Karpas-422 (cell line): ENCODE data around the gene USP54. TPM values are rescaled to one million over a fixed set of nuclear protein-coding genes. Genes with fewer than 3 reads are reported as not detected.

Experiments used
- DNase-seq: peaks from one replicate; pipeline ENCODE4 v3.0.0-alpha.2; 2015
- H2AFZ ChIP-seq: fragments of 200-600 bp; sonication (generic); 2 replicates; pipeline ENCODE4 v1.6.1; 2014; ENCODE audit warnings: antibody characterized with exemption, low read length, mixed read lengths
- H3K27ac ChIP-seq: fragments of 200-600 bp; sonication (generic); 2 replicates; pipeline ENCODE4 v1.5.1; 2014; ENCODE audit warnings: mild to moderate bottlenecking, low read length, moderate library complexity
- H3K27me3 ChIP-seq: fragments of 200-600 bp; sonication (generic); 2 replicates; pipeline ENCODE4 v1.6.1; 2014; ENCODE audit warnings: low read length, mixed read lengths
- H3K36me3 ChIP-seq: fragments of 200-600 bp; sonication (generic); 2 replicates; pipeline ENCODE4 v1.6.1; 2014; ENCODE audit warnings: low read length, mixed read lengths; ENCODE audit not compliant: insufficient read depth
- H3K4me1 ChIP-seq: fragments of 200-600 bp; sonication (generic); 2 replicates; pipeline ENCODE4 v1.6.1; 2014; ENCODE audit warnings: mild to moderate bottlenecking, low read length, mixed read lengths
- H3K4me2 ChIP-seq: fragments of 200-600 bp; sonication (generic); 2 replicates; pipeline ENCODE4 v1.6.1; 2014; ENCODE audit warnings: low read length, low read depth, mild to moderate bottlenecking; ENCODE audit not compliant: poor library complexity, severe bottlenecking
- H3K4me3 ChIP-seq: fragments of 200-600 bp; sonication (generic); 2 replicates; pipeline ENCODE4 v1.5.1; 2014; ENCODE audit warnings: mild to moderate bottlenecking, antibody characterized with exemption, low read length, mixed read lengths
- H3K79me2 ChIP-seq: fragments of 200-600 bp; sonication (generic); 2 replicates; pipeline ENCODE4 v1.6.1; 2014; ENCODE audit warnings: mild to moderate bottlenecking, low read length, mixed read lengths
- H3K9ac ChIP-seq: fragments of 200-600 bp; sonication (generic); 2 replicates; pipeline ENCODE4 v1.6.0; 2014; ENCODE audit warnings: low read length
- H3K9me2 ChIP-seq: fragments of 200-600 bp; sonication (generic), shearing (Covaris generic); replicated peaks from 2 replicates; pipeline ENCODE4 v1.6.0; 2014; ENCODE audit warnings: mild to moderate bottlenecking, low read length, moderate library complexity; ENCODE audit not compliant: insufficient read depth
- H3K9me3 ChIP-seq: fragments of 300-700, 200-600 bp; sonication (generic); 2 replicates; pipeline ENCODE4 v1.6.1; 2014; ENCODE audit warnings: low read length, mixed read lengths
- H4K20me1 ChIP-seq: fragments of 200-600 bp; sonication (generic); 2 replicates; pipeline ENCODE4 v1.6.1; 2014; ENCODE audit warnings: mild to moderate bottlenecking, antibody characterized with exemption, low read length, low read depth; ENCODE audit not compliant: insufficient read depth
- total RNA-seq: library from RNA; depleted of rRNA; stranded (reverse); fragments of >200 nt; shearing (Covaris generic); gene quantifications from 2 replicates; pipeline ENCODE4 v1.2.3, GENCODE V29; 2014; ENCODE audit warnings: low replicate concordance

USP54 gene
- total RNA-seq, 1 experiment from 2014 or later: 10.7 TPM

GRCh38 chr10:73494213-73494612, 96.9 kb downstream of the USP54 start:
- peak overlapping the region; percentile 97 for H3K9ac ChIP-seq

GRCh38 chr10:73493781-73494180, 97.4 kb downstream of the USP54 start:
- H3K36me3 ChIP-seq: 0 out of 2 replicates have a peak, but pooled peaks cover 3% of the 10 kb centered on the region

More at GRCh38 chr10:73494213-73494612, 96.9 kb downstream of the USP54 start:
- H3K27ac ChIP-seq: peak overlapping the region; percentile 96
- H3K4me1 ChIP-seq: peaks cover 40% of the 10 kb centered on the region
- H3K4me3 ChIP-seq: peak overlapping the region; percentile 98
- no peaks in the 10 kb centered on the region for H3K9me2 ChIP-seq
- DNase-seq: no peak
- no peaks in the 10 kb centered on the region for H3K9me3 ChIP-seq
- no peaks in the 10 kb centered on the region for H3K27me3 ChIP-seq
- no peak overlapping the region for H2AFZ ChIP-seq
- H3K36me3 ChIP-seq: 0 out of 2 replicates have a peak, but pooled peaks cover 3% of the 10 kb centered on the region
- no peaks in the 10 kb centered on the region for H4K20me1 ChIP-seq
- H3K79me2 ChIP-seq: peaks cover 72% of the 10 kb centered on the region
- peak overlapping the region; percentile 94 for H3K4me2 ChIP-seq

GRCh38 chr10:73486601-73487000, 104.5 kb downstream of the USP54 start:
- H2AFZ ChIP-seq: no peak overlapping the region
- H3K27ac ChIP-seq: no peak overlapping the region
- no peaks in the 10 kb centered on the region for H3K27me3 ChIP-seq
- H3K9me3 ChIP-seq: no peaks in the 10 kb centered on the region
- no peaks in the 10 kb centered on the region for H3K9me2 ChIP-seq
- H3K4me3 ChIP-seq: no peak overlapping the region
- no peaks in the 10 kb centered on the region for H3K4me1 ChIP-seq
- H3K79me2 ChIP-seq: peaks cover 83% of the 10 kb centered on the region
- H3K9ac ChIP-seq: no peak overlapping the region
- no peak overlapping the region for H3K4me2 ChIP-seq
- no peaks in the 10 kb centered on the region for H4K20me1 ChIP-seq
- no peak for DNase-seq
- peaks cover 6% of the 10 kb centered on the region; the same call in 1 of the 2 replicates for H3K36me3 ChIP-seq

More at GRCh38 chr10:73493781-73494180, 97.4 kb downstream of the USP54 start:
- Histone ChIP-seq H3K27ac (peak overlapping the region; percentile 96; the same call in 1 of the 2 replicates), H2AFZ (no peak overlapping the region), H3K4me2 (peak overlapping the region; percentile 94), H3K9me3 (no peaks in the 10 kb centered on the region), H3K4me1 (peaks cover 40% of the 10 kb centered on the region), H3K9me2 (no peaks in the 10 kb centered on the region), H3K79me2 (peaks cover 76% of the 10 kb centered on the region), H3K27me3 (no peaks in the 10 kb centered on the region), H3K9ac (peak overlapping the region; percentile 97), H3K4me3 (peak overlapping the region; percentile 98), H4K20me1 (no peaks in the 10 kb centered on the region)
- DNase-seq: no peak

GRCh38 chr10:73485320-73485719, 105.8 kb downstream of the USP54 start:
- Histone ChIP-seq H3K9ac (no peak overlapping the region), H3K27ac (no peak overlapping the region), H3K36me3 (peaks cover 6% of the 10 kb centered on the region; the same call in 1 of the 2 replicates), H3K9me2 (no peaks in the 10 kb centered on the region), H2AFZ (no peak overlapping the region), H3K27me3 (no peaks in the 10 kb centered on the region), H3K9me3 (no peaks in the 10 kb centered on the region), H4K20me1 (no peaks in the 10 kb centered on the region), H3K4me3 (no peak overlapping the region), H3K4me2 (no peak overlapping the region), H3K4me1 (no peaks in the 10 kb centered on the region), H3K79me2 (peaks cover 84% of the 10 kb centered on the region)
- DNase-seq: no peak

GRCh38 chr10:73480158-73480557, 111.0 kb downstream of the USP54 start:
- H3K9ac ChIP-seq: no peak overlapping the region
- H3K9me3 ChIP-seq: no peaks in the 10 kb centered on the region
- H2AFZ ChIP-seq: no peak overlapping the region
- H3K36me3 ChIP-seq: peaks cover 30% of the 10 kb centered on the region
- H3K27me3 ChIP-seq: no peaks in the 10 kb centered on the region
- H3K79me2 ChIP-seq: peaks cover 51% of the 10 kb centered on the region
- DNase-seq: no peak
- H3K4me3 ChIP-seq: no peak overlapping the region
- no peaks in the 10 kb centered on the region for H4K20me1 ChIP-seq
- no peak overlapping the region for H3K4me2 ChIP-seq
- H3K27ac ChIP-seq: no peak overlapping the region
- H3K9me2 ChIP-seq: no peaks in the 10 kb centered on the region
- no peaks in the 10 kb centered on the region for H3K4me1 ChIP-seq

GRCh38 chr10:73478636-73479035, 112.5 kb downstream of the USP54 start:
- Histone ChIP-seq H2AFZ (no peak overlapping the region), H3K36me3 (peaks cover 35% of the 10 kb centered on the region), H3K4me2 (no peak overlapping the region), H3K27me3 (no peaks in the 10 kb centered on the region), H3K9ac (no peak overlapping the region), H3K9me3 (no peaks in the 10 kb centered on the region), H3K27ac (no peak overlapping the region), H3K4me1 (peaks cover under 1% of the 10 kb centered on the region; the same call in 1 of the 2 replicates), H3K4me3 (no peak overlapping the region), H3K9me2 (no peaks in the 10 kb centered on the region), H4K20me1 (no peaks in the 10 kb centered on the region), H3K79me2 (peaks cover 43% of the 10 kb centered on the region)
- DNase-seq: no peak

- no peaks in the 10 kb centered on the region for H3K27me3 ChIP-seq
- no peaks in the 10 kb centered on the region for H3K9me3 ChIP-seq
- H4K20me1 ChIP-seq: no peaks in the 10 kb centered on the region
- no peaks in the 10 kb centered on the region for H3K9me2 ChIP-seq
- no peak overlapping the region for H3K4me3 ChIP-seq
- H2AFZ ChIP-seq: no peak overlapping the region
- H3K4me2 ChIP-seq: no peak overlapping the region
- H3K27ac ChIP-seq: no peak overlapping the region
- H3K9ac ChIP-seq: no peak overlapping the region
- H3K4me1 ChIP-seq: peaks cover 18% of the 10 kb centered on the region
- no peak for DNase-seq
- H3K36me3 ChIP-seq: peaks cover 41% of the 10 kb centered on the region
- H3K79me2 ChIP-seq: peaks cover 6% of the 10 kb centered on the region; the same call in 1 of the 2 replicates
These were observed 119.9 kb downstream of the USP54 start for GRCh38 chr10:73471226-73471625.

- no peaks in the 10 kb centered on the region for H3K9me2 ChIP-seq
- H3K4me2 ChIP-seq: no peak overlapping the region
- H3K27ac ChIP-seq: no peak overlapping the region
- peaks cover 10% of the 10 kb centered on the region for H3K79me2 ChIP-seq
- H2AFZ ChIP-seq: no peak overlapping the region
- H4K20me1 ChIP-seq: no peaks in the 10 kb centered on the region
- no peak for DNase-seq
- H3K27me3 ChIP-seq: no peaks in the 10 kb centered on the region
- H3K36me3 ChIP-seq: peaks cover 50% of the 10 kb centered on the region
- peaks cover 28% of the 10 kb centered on the region for H3K4me1 ChIP-seq
- no peak overlapping the region for H3K9ac ChIP-seq
- H3K9me3 ChIP-seq: no peaks in the 10 kb centered on the region
- H3K4me3 ChIP-seq: no peak overlapping the region
These were observed 121.6 kb downstream of the USP54 start for GRCh38 chr10:73469579-73469978.
